GM06990 (cell line): Measurements from ENCODE around the gene ROCK2.

Experiments
- DNase-seq: peaks from one replicate; pipeline ENCODE4 v3.0.0-alpha.2; 2011; ENCODE audit not compliant: insufficient read length; ENCODE audit errors: extremely low read depth
- H3K27me3 ChIP-seq: replicated peaks from 2 replicates; pipeline ENCODE4 v1.6.0; 2011; ENCODE audit warnings: low read length; ENCODE audit not compliant: control insufficient read depth, insufficient read depth
- H3K36me3 ChIP-seq: 2 replicates; pipeline ENCODE4 v1.5.1; 2011; ENCODE audit warnings: low read length; ENCODE audit not compliant: control insufficient read depth, insufficient read depth
- H3K4me3 ChIP-seq: replicated peaks from 2 replicates; pipeline ENCODE4 v1.5.1; 2011; ENCODE audit warnings: low read depth, mild to moderate bottlenecking, control low read depth, low read length
- TF ChIP-seq, protein P1 (sequence below): IDR thresholded peaks from 2 replicates; pipeline ENCODE4 v1.5.1; 2011; ENCODE audit warnings: low read length, control low read depth, mild to moderate bottlenecking, inconsistent platforms; ENCODE audit not compliant: insufficient read depth, poor library complexity, severe bottlenecking

Gene ROCK2

DNA sequence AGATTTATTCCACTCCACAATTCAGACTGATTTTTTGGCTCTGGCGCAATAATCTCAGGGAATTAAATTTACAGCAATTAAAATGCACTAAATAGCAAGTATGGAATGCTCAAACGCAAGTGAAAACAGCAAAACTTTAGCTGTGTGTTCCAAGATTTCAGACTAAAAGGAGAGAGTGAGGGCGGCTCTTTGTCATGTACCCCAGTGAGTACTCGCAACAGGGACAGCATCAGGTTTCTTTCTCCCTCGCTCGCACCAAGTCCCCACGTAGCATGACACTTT is 1.1 kb downstream of the ROCK2 start:
- no peak for DNase-seq
- Histone ChIP-seq H3K36me3 (no peaks in the 10 kb centered on the region), H3K4me3 (peak overlapping the region; percentile 90), H3K27me3 (no peaks in the 10 kb centered on the region)
- TF ChIP-seq, protein P1, sequence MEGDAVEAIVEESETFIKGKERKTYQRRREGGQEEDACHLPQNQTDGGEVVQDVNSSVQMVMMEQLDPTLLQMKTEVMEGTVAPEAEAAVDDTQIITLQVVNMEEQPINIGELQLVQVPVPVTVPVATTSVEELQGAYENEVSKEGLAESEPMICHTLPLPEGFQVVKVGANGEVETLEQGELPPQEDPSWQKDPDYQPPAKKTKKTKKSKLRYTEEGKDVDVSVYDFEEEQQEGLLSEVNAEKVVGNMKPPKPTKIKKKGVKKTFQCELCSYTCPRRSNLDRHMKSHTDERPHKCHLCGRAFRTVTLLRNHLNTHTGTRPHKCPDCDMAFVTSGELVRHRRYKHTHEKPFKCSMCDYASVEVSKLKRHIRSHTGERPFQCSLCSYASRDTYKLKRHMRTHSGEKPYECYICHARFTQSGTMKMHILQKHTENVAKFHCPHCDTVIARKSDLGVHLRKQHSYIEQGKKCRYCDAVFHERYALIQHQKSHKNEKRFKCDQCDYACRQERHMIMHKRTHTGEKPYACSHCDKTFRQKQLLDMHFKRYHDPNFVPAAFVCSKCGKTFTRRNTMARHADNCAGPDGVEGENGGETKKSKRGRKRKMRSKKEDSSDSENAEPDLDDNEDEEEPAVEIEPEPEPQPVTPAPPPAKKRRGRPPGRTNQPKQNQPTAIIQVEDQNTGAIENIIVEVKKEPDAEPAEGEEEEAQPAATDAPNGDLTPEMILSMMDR = no peak

DNA sequence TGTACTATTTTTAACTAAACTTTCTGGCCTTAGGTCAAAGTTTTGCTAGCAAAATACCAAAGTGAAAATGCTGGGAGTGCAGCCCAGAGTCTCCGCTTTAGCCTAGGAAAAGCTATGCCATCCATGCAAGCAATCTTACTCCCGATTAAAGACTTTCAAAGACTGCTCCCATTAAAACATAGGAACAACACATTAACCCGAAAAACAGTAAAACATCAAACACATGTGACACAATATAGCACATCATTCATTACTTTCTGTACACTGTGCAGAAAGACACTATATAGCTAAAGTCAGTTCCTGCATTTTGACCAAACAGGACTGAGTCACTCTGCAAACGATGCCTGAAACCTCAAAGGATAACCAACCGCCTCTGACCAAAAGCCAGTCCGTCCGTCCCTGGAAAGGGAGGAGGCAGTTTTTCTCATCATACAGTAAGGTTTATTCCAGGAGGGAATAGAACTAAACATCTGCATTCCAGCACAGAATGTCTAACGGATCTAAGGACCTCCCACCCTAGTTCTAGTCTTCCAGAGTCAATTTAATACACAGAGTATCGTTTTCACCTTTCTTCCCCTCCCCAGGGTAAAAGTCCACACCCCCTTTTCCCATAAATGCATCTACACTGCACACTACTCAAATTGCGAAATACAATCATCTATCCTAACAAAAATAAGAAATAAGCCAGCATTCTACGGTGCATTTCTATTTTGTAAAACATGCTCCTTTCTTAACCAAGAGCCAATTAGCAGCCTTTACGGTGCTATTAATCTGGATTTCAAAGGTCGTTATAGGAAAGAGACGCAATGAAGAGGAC is 1.7 kb downstream of the ROCK2 start:
- no peak for DNase-seq
- TF ChIP-seq, protein P1 = no peak
- Histone ChIP-seq H3K4me3 (peak overlapping the region; percentile 90), H3K36me3 (no peaks in the 10 kb centered on the region), H3K27me3 (no peaks in the 10 kb centered on the region)

DNA sequence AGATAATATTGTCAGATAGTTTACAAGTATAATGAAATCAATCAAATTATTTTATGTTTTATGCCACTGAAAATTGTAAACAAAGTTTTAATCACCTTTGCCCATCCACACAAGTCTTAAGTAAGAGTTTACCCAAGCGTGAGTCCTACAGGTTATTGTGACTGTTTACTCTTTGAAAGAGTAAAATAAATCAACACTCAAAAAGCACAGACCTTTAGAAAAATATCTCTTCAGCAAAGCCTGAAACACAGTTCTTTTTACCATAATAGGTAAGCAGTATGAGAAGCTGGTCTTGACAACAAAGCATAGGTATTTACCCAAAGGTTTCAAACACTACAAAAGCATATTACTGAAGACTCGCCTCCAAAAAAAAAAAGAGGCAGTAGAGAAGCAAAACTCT is 3.7 kb downstream of the ROCK2 start:
- Histone ChIP-seq H3K27me3 (no peaks in the 10 kb centered on the region), H3K4me3 (no peak overlapping the region), H3K36me3 (no peaks in the 10 kb centered on the region)
- DNase-seq = no peak
- TF ChIP-seq, protein P1 = no peak

DNA sequence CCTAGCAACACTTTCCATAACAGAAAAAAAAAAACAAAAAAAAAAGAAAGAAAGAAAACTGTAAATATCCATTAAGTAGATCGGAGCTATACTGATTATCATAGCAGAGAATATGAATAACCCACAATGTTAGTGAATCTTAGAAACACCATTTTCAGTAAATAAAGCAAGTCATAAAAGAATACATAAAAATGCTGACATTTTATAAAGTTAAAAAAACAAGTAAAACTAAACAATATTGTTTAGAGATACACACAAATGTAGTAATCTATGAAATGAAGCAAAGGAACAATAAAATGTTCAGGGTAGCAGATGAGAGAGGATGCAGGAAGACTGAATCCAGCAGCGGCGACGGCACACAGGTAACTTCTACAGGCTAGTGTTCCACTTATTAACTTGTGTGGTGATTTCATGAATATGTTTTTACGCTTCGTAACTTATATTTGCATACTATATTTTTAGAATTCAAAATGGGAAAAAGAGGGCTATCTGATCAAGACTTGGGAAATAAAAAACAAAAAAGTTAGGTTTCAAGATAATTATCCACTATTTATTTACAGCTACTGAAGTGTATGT is 4.8 kb downstream of the ROCK2 start:
- H3K27me3 ChIP-seq = no peaks in the 10 kb centered on the region
- no peaks in the 10 kb centered on the region for H3K36me3 ChIP-seq
- no peak for DNase-seq
- TF ChIP-seq, protein P1 = no peak
- no peak overlapping the region for H3K4me3 ChIP-seq

DNA sequence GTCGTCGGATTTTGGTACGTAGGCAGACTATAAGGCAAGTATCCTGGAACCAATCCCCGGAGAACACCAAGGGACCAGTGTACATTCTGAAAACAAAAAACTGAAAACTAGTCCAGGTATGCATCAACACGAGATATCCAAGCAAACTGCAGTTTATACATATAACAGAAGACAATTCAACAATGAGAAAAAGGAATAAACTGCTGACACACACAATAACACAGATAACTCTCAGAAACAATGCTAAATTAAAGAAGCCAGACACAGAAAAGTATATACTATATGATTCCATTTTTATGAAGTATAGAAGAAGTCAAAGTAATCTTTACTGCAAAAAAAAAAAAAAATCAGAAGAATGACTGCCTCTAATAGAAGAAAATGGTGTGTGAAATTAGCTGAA is 5.9 kb downstream of the ROCK2 start:
- no peaks in the 10 kb centered on the region for H3K27me3 ChIP-seq
- DNase-seq = no peak
- TF ChIP-seq, protein P1 = no peak
- no peak overlapping the region for H3K4me3 ChIP-seq
- no peaks in the 10 kb centered on the region for H3K36me3 ChIP-seq
